NCI-H146 treated with DMSO at 0.1 percent for 48 hours (cell line): Measurements from ENCODE around the gene VGF.

ENCODE experiments used
- DNase-seq: peaks from one replicate; lab custom pipeline; 2025; ENCODE audit not compliant: unreplicated experiment; lab: John Stamatoyannopoulos, UW

The VGF gene

DNA sequence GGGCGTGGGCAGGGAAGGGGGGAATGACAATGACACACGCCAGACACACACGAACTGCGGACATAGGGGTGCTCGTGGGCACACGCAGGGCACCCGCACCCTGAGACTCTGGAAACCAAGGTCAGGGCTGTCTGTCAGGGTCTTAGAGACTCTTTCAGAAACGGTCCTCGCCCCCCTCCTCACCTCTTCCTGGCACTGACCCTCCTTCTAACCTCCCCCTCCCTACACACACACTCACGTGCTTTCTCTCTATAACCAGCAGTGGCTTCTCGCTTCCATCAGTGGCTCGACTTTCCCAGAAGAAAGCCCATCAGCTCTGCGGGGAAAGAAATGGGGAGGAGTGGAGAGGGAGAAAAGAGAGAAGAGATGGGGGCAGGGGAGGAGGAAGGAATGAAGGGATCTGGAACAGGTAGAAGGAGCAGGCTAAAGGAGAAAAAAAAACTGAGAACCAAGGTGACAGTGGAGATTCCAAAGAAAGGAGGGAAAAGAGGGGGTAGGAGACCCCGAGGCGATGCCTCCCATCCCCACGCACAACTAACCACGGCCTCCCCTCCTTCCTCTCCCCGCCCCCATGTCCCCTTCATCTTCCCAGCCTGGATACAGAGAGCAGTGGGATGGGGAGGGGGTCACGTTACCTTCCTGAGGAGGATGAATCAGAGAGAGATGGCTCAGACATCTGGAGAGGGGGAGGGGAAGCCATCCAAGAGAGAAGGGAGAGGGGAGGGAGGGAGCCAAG lies 1.7 kb upstream of the VGF start:
- no peak for DNase-seq

DNA sequence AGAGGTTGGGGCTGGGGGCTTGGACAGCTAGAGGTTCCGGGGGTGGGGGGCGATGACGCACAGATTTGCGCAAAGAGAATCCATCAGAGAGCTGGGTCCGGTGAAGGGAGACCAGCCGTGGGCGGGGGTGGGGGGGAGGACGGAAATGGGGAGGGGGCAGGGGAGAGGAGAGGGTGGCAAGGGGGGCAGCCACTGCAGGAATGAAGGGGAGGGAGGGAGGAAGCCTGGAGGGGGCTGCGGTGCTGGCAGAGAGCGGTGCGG lies 1.2 kb upstream of the VGF start:
- DNase-seq = no peak

DNA sequence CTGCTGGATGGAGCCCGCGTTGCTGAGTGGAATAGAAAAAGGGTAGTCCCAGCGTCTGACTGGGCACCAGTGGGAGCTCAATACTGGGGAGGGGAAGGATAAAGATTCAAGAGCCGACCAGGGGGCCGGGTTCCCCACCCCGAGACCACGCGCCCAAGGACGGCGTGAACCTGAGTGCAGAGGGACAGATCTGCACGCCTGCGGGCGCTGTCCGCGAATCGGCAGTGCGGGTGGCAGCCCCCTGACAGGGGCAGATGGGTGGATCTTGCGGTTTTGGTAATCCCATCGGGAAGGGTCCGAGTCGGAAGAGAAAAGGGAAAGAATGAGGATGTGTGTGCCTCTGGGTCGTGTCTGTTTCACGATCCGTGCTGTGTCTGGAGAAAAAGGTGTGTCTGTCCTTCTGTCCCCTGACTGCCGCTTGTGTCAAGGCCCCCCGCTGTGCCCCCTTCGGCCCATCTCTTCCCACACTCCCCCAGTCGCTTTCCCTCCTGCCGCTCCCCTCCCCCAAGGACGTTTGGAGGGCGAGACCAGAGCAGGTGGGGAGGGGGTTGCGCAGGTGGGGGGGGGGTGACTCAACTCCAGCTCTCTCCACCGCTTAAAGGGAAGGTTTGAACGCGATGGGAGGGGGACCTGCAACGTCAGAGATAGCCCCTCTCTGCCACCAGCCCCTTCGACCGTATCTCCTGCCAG lies 734 bp upstream of the VGF start:
- no peak for DNase-seq

DNA sequence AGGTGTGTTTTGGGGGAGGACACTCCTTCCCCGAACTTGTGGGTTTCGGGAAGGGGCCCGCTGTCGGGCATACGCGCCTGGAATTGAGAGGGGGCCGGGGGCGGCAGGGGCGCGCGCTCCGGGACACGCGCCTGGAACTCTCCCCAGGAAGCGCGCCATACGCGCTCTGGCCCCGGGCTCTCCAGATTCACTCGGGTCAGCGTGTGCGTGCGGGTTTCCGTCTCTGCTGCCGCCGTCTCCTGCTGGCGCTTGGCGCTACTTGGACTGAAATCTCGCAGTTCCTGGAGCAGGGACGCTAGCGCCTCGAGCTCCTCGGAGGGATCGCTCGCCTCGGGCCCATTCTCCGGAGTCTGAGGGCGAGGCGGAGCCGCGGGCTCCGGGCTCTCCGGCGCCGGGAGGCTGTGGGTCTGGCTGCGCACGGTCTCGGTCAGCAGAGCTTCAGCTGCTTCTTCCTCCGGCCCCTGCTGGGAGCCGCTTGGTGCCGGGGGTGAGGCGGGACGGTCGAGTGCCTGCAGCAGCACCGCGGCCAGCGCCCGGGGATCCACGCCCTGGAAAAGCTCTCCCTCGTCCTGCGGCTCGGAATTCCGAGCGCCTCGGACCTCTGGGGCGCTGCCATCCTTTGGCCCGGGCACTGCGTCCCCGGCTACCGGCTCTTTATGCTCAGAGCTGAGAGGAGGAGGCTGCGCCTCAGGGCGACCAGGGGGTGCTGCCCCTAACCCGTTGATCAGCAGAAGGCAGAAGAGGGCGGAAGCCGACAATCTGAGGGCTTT lies 1.1 kb downstream of the VGF start:
- DNase-seq = no peak

DNA sequence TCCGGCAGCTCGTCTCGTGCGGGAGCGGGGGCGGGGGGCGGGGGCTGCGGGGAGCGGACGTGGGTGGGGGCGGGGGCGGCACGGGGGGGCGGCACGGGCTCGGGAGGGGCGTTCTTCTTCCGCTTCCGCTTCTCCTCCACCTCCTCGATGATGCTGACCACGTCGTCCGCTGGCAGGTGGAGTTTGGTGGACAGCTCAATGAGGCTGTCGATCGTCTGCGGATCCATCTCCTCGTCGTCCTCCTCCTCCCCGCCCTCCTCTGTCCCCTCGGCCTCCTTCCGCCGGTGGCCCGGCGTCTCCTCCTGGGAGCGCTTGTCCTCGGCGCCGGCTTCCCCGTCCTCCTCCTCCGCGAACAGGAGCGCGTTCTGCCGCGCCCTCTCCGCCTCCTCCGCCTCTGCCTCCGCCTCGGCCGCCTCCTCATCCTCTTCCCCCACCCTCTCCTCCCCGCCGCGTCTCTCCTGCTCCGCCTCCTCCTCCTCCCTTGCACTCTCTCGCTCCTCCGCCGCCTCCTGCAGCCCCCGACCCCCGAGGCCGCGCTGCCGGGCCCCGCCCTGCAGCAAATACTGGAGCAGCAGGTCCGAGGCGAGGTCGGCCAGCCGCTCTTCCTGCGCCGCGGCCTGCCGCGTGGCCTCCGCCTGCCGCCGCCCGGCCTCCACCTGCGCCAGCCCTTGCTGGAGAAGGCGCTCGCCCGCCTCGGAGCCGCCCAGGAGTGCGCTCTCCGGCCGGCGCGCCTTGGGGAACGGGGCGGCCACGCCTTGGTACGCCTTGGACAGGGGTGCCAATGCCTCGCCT lies 1.9 kb downstream of the VGF start:
- DNase-seq = peak; percentile 75

DNA sequence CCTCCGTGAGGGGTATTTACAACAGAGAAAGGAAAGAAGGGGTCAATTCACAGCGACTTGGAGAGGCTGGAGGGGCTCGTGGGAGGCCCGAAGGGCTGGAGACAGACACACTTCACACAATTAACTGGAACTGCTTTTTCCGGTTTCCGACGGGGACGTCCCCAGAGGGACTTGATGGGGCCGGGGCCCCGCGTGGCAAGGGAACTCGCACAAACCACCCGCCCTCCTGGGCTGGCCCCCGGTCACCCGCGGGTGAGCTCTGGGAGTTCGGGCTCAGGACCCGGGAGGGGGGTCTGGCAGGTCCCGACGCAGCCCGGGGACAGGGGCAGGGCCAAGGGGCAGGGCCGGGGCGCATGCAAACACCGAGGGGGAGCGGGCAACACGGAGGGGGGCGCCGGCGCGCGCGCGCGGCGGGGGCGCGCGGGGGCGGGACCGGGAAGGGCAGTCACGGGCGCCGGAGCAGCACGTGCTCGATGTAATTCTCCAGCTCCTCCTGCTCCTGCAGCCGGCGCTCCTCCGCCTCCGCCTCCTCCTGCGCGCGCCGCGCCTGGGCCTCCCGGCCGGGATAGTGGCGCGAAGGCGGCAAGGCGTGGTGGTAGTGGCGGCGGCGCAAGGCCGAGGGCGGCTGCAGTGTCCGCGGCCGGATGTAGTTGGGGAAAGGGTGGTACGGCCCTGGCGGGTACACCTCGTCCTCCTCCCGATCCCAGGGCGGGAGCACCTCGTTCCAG lies 2.7 kb downstream of the VGF start:
- DNase-seq = peak; percentile 60

DNA sequence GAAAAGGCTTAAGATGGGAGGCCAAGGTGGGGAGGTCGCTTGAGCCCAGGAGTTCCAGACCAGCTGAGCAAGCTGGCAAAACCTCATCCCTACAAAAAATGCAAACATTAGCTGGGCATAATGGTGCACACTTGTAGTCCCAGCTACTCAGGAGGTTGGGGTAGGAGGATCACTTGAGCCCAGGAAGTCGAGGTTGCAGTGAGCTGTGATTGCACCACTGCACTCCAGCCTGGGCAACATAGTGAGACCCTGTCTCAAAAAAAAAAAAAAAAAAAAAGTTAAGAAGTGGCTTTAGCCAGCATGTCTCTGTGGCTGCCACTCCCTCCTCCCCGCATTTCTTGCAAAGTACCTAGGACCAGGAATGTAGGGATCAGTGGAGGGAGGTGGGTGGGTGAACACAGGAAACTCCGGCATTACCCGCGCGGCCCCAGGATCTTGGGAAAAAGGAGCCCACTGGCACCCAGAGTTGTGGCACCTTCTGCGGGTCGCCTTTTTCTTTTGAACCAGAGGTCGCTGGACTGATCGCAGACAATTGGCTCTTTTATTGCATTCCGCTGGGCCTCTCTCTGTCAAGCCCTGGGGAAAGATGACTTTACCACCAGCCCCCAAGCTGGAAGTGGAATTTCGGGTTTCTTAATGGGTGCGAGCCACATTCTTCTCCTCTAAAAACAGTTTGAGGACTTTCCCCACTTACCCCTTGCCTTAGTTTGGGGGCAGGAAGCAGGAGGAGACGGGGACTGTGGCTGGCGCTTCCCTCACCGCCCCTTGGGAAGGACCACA lies 3.5 kb downstream of the VGF start:
- DNase-seq = no peak

DNA sequence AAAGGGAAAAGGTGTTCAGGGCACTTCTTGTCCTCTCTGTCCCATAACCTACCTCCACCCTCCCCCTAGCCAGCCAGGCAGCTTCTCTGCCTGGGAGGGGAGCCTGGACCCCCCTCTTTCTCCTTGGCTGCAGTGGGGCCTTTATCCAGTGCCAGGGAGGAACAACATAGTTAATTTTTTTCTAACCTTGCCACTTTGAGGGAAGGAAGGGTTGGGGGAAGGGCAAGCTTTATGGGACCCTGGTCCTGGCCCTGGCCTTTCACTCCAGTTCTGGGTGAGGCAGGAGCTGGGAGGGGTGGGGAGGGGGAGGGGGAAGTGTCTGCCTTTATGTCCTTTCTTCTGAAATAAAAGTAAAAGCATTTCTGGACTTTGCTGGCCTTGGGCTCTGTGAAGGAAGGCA lies 4.5 kb downstream of the VGF start:
- no peak for DNase-seq

DNA sequence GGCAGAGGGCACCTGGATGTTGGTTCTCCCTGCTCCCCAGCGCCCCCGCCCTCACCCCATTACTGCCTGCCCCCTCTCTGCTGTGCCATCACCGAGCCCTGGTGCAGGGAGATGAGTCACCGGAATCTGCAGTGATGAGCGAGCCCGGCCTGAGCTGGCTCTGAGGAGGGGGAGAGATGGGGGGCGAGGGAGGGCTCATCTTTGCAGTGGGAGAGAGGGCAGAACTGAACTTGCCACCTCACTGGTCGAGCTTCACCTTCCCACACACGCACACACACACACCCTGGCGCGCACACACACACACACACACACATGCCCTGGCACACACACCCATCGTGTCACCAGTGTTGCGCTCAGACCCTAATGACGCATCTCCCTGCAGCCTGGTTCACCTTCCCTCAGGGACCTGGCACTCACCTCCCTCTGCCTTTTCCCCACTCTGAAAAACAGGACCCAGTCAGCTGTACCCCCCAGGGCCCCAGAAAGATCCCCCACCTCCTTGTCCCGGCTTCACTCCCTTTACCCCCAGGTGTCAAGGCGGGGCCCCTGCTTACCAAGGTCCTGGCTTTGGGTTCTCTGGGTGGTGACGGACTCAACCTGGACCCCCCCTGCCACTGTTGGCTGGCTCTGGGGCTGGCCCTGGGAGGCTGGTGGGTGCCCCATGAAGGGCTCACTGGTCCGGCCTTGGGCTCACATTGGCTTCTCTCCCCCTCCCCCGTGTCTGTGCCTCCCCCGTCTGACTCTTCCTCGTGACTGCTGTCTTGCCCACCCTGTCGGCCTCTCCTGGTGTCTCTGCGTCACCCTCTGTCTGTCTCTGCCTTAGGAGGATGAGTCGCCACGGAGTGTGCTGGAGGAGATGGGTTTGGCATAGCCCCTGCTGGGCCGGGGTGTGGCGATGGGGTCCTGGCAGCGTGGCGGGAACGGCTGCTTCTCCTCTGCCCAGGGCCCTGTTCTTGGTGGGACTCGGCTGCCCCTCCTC lies 5.4 kb downstream of the VGF start:
- DNase-seq = no peak

DNA sequence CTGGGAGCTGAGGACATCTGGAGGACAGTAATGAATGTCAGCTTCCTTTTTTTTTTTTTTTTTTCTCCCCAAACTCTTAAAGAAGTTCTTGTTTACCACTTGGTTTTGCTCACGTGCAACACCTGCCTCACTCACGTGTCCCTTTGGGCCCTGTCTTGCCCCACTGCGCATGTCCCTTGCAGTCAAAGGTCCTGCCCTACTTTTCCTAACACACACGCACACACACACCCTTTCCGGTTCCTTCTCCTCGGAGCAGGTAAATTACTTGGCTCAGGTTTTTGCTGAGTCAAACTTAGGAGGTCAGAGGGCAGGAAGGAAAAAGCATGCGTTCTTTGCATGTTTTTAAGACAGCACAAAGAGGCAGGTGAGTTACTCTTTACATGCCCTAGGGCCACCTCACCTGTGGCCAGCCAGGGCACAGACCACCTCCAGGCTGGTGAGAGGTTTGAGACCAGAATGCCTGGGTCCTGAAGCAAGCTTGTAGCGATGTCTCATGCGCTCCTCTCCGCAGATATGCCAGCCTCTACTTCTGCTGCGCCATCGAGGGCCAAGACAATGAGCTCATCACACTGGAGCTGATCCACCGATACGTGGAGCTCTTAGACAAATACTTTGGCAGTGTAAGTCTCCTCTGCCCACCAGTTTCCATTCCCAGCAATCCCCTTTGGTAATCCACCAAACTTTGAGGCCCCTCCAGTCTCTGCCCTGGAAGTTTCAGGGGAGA lies 8.3 kb downstream of the VGF start:
- no peak for DNase-seq

DNA sequence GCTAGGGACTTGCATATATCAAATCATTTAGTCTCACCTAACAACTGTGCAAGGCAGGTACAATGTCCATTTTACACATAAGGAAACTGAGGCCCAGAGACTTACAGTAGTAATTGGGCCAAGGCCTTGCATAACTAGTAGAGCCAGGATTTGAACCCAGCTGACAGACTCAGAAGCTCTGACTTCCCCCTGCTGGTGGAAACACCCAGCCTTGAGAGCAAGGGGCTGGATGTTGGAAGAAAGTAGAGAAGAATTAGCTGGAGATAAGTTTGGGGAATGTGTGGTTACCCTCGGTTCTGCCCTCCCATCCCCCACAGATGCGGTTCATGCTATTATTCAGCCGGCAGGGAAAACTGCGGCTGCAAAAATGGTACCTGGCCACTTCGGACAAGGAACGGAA lies 9.1 kb downstream of the VGF start:
- no peak for DNase-seq

DNA sequence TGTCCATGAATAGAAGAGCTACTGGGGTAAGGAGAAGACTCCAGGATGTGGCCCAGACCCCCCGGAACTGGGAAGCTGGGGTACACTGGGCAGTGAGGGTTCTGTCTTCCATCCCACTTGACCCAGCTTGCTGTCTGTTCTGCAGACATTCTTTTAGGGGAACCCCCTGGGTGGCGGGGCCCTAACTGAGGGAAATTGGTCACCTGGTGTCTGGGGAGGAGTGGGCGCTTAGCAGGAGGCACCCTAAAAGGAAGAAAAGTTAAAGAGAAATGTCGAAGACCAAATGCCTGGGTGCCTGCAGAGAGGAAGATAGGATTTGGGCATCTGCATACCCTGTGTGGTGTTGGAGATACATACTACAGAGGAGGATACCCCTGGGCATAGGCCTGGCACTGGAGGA lies 10.1 kb downstream of the VGF start:
- DNase-seq = no peak

DNA sequence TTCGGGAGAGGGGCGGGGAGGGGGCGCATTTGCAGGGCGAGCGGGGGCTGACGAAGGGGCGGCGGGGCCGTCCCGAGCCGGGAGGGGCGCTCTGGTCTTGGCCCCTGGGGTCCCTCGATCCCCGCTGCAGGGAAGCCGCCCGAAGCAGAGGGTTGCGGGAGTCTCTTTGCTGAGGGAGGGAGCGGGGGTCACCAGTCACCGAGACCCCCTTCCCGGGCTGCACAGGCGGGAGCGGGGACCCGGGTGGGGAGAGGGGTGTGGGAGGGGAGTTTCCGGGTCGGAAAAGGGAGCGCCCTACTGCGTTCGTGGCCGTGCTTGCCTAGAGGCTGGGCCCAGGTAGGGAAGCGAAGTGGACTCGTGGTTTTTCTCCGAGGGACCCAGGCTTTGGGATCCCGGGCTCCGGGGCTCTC lies 10.7 kb downstream of the VGF start:
- no peak for DNase-seq

DNA sequence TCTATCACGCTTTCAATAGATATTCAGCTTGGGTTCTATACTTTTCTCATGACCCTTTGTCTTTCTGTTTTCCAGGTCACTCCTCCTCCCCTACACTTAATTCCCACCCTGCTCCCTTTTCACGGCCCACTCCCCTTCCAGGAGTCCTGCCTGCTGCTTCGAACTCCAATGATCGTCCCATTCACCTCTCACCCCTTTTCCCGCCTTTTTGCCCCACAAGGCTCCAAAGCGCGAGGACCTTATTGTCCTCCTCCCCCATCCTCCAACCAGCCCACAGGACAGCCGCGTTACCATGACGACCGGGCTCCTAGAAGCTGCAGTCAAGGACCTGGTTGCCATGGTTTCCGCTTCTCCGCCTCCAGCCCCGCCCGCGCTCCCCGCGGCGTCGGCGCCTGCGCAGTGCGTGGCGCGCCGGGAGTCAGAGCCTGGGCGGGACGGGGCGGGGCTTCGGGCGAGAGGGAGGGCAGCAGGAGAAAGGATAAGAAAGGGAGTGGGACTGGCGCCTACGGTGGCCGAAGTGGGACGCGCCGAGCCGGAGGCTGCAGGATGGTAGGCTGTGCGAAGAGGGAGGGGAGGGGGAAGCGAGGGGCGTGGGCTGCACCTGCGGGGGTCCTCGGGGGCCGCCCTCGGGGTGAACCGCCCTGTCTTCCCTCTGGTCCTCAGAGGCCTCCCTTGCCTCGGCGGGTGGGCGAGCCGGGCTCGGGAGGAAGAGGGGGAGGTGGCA lies 11.2 kb downstream of the VGF start, which contains the start of gene AP1S1:
Gene AP1S1 (plus strand): TSS at position 508 of the 724 bp plus-strand sequence. CDS start 39 bp downstream, at position 547.
- peak; percentile 89 for DNase-seq

DNA sequence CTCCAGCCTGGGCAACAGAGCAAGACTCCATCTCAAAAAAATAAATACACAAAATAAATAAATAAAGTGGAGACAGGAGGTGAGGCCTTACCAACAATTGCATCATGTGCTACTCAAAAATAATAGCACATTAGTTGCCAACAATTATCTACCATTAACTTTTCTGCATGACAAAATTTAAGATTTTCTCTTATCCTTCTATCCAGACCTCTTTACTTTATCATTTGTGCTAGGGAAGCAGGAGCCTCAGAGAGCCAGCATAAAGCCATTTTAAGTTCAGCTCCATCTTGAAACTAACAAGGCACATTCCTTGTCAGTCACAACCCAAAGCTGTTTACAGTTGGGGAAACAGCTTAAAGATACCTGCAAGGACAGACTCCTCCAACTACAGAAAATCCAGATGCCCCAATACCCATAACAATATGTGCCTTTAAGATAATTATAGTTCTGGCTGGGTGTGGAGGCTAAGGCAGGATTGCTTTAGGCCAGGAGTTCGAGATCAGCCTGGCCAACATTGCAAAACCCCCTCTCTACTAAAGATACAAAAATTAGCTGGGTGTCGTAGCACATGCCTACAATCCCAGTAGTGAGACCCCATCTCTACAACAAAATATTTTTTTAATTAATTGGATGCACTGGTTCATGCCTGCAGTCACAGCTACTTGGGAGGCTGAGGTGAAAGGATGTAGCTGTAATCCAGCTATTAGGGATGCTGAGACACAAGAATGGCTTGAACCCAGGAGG lies 13.3 kb downstream of the VGF start:
- no peak for DNase-seq

DNA sequence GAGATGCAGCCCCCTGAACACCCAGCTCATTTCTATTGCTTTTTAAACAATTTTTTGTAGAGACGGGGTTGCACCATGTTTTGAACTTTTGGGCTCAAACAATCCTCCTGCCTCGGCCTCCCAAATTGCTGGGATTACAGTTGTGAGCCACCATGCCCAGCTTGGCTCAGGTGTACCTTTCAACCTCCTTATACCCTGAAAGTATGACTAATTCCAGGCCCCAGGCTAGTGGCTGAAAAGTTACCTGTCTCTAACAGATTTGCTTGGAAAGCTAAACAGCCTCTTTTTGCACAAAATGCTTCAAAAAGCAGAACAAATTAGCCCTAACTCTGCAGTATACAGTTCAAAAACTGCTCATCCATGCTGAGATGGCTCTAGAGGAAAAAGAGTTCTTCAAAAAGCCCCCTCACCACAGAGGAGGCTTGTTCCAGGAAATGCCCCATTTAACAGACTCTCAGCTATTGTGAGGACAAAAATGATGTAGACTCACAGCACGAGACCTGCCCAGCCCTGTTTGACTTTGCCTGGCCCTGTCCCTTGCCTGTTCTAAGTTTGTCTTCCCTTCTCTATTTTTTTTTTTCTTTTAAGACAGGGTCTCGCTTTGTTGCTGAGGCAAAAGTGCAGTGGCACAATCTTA lies 24.5 kb downstream of the VGF start:
- DNase-seq = no peak
